ENCODE results near the gene LCNL1. TPM values are rescaled to one million over a fixed set of nuclear protein-coding genes. Genes with fewer than 3 reads are reported as not detected.
A peak's percentile ranks its signal among the peaks of the same experiment; 100 is the strongest.

LCNL1 gene
- total and polyA plus RNA-seq, 2 of the 13 experiments (the other 11 are each of a cell fraction or from before 2014, with no cell fraction given), result not detected

- TF ChIP-seq ZNF510 (CRISPR knock-in tag; IDR thresholded peaks at IDR 0.05; ENCODE audit: low read depth) (0 out of 2 replicates have a peak, but pooled peaks have one; percentile 8), ZNF639 (CRISPR knock-in tag; conservative IDR thresholded peaks at IDR 0.05) (peak; percentile 57; the same call in 1 of the 2 replicates), ONECUT2 (CRISPR knock-in tag; IDR thresholded peaks at IDR 0.05) (peak; percentile 28; the same call in 1 of the 2 replicates), IKZF4 (CRISPR knock-in tag; IDR thresholded peaks at IDR 0.05; ENCODE audit: borderline replicate concordance, low read depth, not compliant biosample characterization) (peak; percentile 30), ADNP (CRISPR knock-in tag; IDR thresholded peaks at IDR 0.05) (peak; percentile 89), ZNF274 (CRISPR knock-in tag; IDR thresholded peaks at IDR 0.05) (peak; percentile 81; the same call in 1 of the 2 replicates), KDM5A (IDR thresholded peaks at IDR 0.05; ENCODE audit: borderline replicate concordance, low read length) (no peak), RCOR2 (CRISPR knock-in tag; IDR thresholded peaks at IDR 0.05) (peak; percentile 57; the same call in 1 of the 2 replicates), ZNF543 (CRISPR knock-in tag; IDR thresholded peaks at IDR 0.05) (peak; percentile 90), SMAD9 (CRISPR knock-in tag; IDR thresholded peaks at IDR 0.05) (no peak), ARHGAP35 (CRISPR knock-in tag; IDR thresholded peaks at IDR 0.05; ENCODE audit: borderline replicate concordance) (0 out of 2 replicates have a peak, but pooled peaks have one; percentile 18), ZKSCAN8 (CRISPR knock-in tag; IDR thresholded peaks at IDR 0.05; ENCODE audit: borderline replicate concordance) (peak; percentile 55; the same call in 1 of the 2 replicates), MTA1 (CRISPR knock-in tag; IDR thresholded peaks at IDR 0.05; ENCODE audit: borderline replicate concordance) (peak; percentile 49; the same call in 1 of the 2 replicates), POGZ (CRISPR knock-in tag; IDR thresholded peaks at IDR 0.05) (peak; percentile 65), E2F2 (CRISPR knock-in tag; IDR thresholded peaks at IDR 0.05; ENCODE audit: borderline replicate concordance) (0 out of 2 replicates have a peak, but pooled peaks have one; percentile 39), KAT7 (CRISPR knock-in tag; IDR thresholded peaks at IDR 0.05; ENCODE audit: borderline replicate concordance) (peak; percentile 33; the same call in 1 of the 2 replicates), EZH2 (conservative IDR thresholded peaks at IDR 0.05; ENCODE audit: low read depth, low read length) (no peak), EEA1 (CRISPR knock-in tag; IDR thresholded peaks at IDR 0.05; ENCODE audit: borderline replicate concordance) (no peak), MATR3 (CRISPR knock-in tag; IDR thresholded peaks at IDR 0.05) (no peak), TFDP1 (CRISPR knock-in tag; IDR thresholded peaks at IDR 0.05; ENCODE audit: borderline replicate concordance) (peak; percentile 47; the same call in 1 of the 2 replicates), ZNF781 (CRISPR knock-in tag; IDR thresholded peaks at IDR 0.05; ENCODE audit: borderline replicate concordance, not compliant biosample characterization) (peak; percentile 33), NONO (IDR thresholded peaks at IDR 0.05) (no peak), NONO (CRISPR knock-in tag; conservative IDR thresholded peaks at IDR 0.05) (peak; percentile 83; the same call in 1 of the 2 replicates), KDM4B (CRISPR knock-in tag; IDR thresholded peaks at IDR 0.05) (0 out of 2 replicates have a peak, but pooled peaks have one; percentile 48), ZNF501 (CRISPR knock-in tag; IDR thresholded peaks at IDR 0.05) (peak; percentile 84)
Observed at GRCh38 chr9:136944519-136945332, 38.1 kb upstream of the LCNL1 start, which contains the start of the genes C8G and FBXW5 (continued).
